ENCODE data around the gene APOA1.

Gene APOA1

DNA sequence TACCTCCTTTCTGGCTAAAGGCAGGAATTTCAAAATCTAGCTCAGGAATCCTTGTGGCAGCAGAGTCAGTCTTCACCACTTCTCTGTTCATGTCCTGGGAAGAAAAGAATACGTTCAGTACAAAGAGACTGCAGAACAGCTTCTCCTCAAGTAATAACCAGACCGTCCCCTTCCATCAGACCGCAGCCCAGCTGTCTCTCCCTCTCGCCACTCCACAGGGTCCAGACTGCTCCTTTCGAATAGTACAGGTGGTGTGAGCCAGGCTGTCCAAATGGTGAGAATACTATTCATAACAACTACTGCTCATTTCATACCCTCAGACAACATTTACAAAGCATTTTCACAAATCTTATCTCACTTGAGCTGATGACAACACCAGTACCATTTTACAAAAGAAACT, 50.5 kb downstream of the APOA1 start:
- no peak for DNase-seq

DNA sequence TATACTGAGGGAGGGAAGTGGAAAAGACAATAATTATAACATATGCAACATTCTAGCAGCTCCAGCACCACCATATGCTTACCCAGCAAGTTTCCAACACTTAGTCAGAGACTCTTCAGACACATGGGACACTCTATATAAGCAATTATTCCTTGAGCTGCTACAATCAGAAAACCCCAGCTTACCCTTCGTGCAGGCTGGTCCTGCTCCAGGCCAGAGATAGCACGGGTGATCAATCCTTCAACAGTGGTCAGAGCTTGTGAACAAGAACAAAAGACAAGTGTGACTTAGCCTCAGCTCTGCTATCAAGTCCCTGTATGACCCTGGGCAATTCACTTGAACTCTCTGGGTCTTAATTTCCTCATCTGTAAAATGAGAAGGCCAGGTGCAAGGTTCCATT, 51.1 kb downstream of the APOA1 start:
- no peak for DNase-seq
